ENCODE data around the gene S100A10.

Gene S100A10, protein sequence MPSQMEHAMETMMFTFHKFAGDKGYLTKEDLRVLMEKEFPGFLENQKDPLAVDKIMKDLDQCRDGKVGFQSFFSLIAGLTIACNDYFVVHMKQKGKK

GRCh38 chr1:151993734-151994496, at the start of gene S100A10:
S100A10 (minus strand) TSS chr1:151993859; CDS start chr1:151986230, 7,629 bp downstream.
- DNase-seq: no peak

GRCh38 chr1:152042030-152042429, 48.4 kb upstream of the S100A10 start:
- no peak for DNase-seq

DNA sequence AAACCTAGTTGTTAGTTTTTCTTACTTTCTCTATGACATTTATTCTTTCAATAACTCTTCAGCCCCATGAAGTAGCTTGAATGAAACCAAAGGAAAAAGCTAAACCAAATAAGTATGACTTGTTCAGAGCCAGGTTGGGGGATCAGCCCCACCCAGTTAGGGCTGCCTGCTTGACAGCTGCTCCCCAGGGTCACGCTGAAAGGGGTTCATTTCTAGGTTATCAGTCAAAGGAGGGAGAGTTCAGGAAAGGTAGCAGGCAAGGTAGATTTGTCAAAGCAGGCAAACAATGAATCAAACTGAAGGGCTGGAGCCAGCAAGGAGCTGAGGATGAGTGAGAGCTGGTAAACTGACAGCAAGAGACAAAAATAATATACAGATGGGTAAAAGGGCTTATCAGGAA, 46.2 kb upstream of the S100A10 start:
- DNase-seq: no peak

DNA sequence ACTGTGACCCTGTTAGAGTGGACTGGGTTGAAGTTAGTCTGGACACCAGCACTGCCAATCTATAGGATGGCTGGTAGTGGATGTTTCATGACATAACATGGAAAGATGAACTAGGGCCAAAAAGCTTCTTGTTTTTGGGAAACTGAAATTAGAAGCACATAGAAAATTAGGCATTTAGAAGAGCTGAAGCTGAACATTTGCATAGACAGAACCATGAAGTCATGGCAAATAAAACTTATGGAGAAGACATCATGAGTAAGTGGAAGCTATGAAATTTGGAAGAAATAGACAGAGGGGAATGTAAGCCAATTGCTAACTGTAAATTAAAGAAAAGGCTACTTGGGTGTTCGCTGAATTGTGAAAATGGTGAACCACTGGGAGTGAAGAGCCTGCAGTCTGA, 45.8 kb upstream of the S100A10 start:
- DNase-seq: no peak

DNA sequence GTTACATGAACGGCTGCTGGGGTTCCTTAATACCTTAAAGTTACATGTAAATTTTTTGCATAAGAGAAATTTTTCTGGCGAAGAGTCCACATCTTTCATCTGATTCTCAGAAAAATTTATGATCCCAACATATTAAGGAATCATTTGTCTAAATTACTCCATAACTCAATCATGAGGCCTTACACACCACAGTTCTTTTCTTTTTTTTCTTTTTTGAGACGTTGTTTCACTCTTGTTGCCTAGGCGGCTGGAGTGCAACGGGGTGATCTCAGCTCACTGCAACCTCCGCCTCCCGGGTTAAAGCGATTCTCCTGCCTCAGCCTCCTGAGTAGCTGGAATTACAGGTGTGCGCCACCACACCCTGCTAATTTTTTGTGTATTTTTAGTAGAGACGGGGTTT, 45.2 kb upstream of the S100A10 start:
- no peak for DNase-seq

DNA sequence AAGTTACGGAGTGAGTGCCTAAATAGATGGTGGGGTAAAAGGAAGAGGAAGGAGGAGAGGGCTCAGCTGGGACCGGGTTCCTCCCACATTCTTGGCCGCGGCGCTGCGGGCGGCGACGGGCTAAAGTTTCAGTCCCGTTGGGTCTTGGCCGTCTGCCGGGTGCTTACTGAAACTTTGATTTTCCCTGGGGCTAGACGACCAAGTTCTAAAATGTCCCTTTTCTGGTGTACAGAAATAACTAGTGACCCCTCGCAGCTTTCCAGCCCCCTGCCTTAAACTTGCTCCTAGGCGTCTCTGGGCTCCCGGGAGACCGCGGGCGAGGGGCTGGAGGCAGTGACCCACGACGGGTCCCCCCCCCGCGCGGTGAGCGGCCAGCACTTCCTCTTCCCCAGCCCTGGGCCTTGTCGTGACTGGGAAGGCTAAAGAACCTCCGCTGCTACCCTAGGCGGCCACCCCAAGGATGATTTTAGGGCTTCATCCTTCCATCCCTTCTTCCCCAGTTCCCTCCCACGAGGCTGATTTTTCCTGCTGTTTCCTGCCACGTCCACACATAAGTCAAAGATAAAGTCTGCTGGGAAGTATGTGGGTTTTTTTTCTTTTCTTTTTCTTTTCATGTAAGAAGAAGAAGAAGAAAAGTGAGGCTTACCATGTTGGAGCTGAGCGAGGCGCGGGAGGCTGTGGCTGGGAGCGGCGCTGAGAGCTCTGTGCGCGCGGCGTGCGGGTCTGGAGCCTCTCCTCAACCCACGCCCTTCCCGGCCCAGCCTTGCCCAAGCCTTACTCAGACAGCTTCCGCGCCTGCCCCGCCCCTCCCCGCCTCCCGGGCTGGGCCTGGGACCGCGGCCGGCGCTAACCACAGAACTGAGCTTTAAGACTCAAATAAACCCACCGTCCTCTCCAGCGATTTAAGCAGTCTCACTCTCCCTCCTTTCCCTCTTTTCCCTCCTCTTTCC, 42.9 kb upstream of the S100A10 start, which contains the start of gene S100A11:
Gene S100A11, minus strand, starts transcription at position 738 of the 950 bp plus-strand sequence. Its CDS starts 89 bp downstream, at position 649.
- peak; percentile 35 for DNase-seq

GRCh38 chr1:152035539-152036266, 42.0 kb upstream of the S100A10 start:
- DNase-seq: no peak

GRCh38 chr1:152034654-152035538, 41.2 kb upstream of the S100A10 start:
- DNase-seq: no peak

DNA sequence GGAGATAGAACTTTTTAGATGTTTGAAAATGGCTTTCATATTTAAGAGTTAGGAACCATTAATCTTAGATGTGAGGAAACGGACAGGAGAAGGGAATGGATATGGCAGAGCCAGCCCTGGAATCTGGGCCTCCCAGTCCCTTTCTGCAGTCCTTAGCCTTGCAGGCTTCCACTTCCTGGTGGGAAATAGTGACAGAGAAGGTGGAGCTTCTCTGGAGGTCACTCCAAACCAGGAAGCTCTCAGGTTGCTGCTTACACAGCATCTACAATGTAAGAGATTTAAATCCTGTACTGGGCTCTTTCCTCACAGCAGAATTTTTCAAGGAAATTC, 40.6 kb upstream of the S100A10 start:
- DNase-seq: no peak

GRCh38 chr1:152029929-152030211, 36.2 kb upstream of the S100A10 start:
- no peak for DNase-seq

GRCh38 chr1:152029144-152029928, 35.7 kb upstream of the S100A10 start:
- no peak for DNase-seq

DNA sequence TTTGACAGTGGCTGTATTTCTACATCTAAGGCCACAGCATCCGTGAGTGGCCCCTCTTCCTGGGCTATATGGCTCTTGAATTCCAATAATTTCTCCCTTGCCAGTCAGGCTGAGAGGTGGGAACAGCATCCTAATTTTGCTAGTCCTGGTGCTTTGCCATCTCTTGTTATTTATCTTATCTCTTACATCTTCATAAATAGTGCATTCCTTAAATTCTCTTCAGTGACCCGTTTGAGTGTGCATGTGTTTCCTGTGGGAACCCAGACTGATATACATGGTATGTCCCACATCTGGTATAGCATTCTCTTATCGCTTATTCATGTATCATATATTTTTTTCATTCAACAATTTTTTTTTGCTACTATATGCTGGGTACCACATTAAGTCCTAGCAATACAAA, 33.2 kb upstream of the S100A10 start:
- no peak for DNase-seq

GRCh38 chr1:152024223-152024622, 30.6 kb upstream of the S100A10 start:
- DNase-seq: no peak

- no peak for DNase-seq
These were observed 29.6 kb upstream of the S100A10 start for GRCh38 chr1:152023221-152023620.

- DNase-seq: no peak
These were observed 28.8 kb upstream of the S100A10 start for GRCh38 chr1:152022474-152022873.

DNA sequence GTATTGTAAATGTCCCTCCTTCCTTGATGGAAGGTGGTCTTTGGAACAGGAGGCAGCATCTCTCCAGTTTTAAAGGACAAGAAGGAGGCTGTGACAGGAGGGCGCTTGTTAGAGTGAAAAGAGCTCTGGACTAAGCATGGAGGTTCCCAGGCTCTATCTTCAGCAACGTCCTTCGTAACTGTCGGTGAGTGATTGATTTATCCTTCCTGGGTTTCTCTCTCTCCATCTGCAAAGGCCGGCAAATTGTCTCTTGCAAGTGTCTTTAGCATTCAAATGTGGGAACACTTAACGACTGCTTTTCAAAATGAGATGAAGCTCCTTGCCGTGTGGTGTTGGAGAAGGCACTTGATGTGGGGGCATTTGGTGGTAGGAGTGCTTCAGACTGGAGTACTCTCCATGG, 27.9 kb upstream of the S100A10 start:
- DNase-seq: no peak

DNA sequence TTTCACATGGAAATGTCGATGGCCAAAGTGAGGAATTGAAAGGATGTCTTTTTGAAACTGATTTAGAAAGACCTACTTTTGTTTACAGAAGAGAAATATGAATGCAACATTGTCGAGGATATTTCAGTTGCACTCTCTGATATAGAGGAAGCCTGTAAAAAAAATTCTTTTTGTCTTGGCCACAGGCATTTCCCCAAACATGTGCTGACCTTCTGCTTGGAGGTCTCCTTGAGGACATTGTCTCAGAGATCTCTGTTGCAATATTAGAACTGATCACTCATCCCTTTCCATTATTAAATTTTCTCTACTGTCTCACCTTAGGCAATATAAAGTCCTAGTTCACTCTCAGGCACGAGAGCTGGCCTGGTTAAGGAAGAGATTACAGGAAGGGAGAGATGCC, 27.2 kb upstream of the S100A10 start:
- DNase-seq: no peak

DNA sequence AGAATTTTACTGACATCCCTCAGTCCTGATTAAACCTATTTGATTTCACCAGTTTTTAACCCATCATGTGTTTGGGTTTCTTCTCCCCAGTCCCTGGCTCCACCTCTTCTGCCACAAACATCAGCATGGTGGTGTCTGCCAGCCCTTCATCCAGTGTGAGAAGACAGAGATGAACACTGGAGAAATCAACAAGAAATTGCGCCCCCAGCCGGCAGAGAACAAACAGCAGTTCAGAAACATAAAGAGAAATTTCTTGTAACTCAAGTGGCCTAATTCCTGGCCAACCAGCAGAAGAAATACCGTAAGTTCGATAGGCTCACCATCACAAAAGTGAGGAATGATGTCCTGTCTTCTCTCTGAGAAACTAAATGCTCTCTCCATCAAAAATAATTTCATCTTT, 24.9 kb upstream of the S100A10 start:
- DNase-seq: no peak

DNA sequence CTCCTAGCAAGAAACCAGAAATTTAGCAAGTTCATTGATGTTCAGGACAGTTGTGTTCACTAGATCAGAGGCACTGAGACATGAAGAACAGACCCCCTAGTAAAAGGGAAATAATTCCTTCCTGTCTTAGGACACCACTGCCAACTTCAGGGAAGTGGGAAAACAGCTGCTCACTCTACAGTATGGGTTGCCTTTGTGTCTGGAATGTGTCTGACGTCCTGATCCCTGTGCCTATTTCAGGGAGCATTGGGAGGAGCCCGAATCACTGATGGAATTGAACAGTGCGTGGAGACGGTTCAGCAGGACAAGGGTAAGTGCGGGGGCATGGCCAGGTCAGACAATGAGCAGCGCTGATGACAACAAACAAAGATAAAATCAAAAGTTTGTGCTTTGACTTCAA, 22.1 kb upstream of the S100A10 start:
- no peak for DNase-seq

DNA sequence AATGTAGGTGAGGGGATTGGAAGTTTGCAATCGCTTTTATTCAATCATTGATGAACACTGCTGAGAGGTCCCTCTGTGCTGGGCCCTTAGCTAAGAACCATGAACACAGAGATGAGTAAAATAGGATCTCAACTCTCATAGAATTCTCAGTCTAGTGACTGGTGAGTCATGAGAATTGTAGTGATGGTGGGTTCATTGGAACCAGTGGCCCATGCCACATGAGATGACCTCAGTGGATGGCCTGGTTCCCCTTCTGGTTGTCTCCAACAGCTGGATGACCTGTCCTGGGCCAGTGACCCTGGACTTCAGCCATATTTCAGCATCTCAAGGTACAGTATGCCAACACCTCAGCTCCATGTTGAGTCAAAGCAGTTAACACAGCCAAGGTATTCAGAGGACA, 21.3 kb upstream of the S100A10 start:
- DNase-seq: no peak

- no peak for DNase-seq
These were observed 20.1 kb upstream of the S100A10 start for GRCh38 chr1:152013664-152014237.

Measured in GDM1 (cell line).